HUES64 (cell line): ENCODE measurements around the gene GDI1.

ENCODE experiments used
- H3K27ac ChIP-seq: 2 replicates; pipeline ENCODE4 v1.7.0; 2013; ENCODE audit warnings: low read depth, low read length, inconsistent platforms
- H3K27me3 ChIP-seq: 2 replicates; pipeline ENCODE4 v1.6.1; 2013; ENCODE audit warnings: mild to moderate bottlenecking, low read length; ENCODE audit not compliant: insufficient read depth
- H3K36me3 ChIP-seq: 2 replicates; pipeline ENCODE4 v1.6.1; 2013; ENCODE audit warnings: mild to moderate bottlenecking, low read length; ENCODE audit not compliant: insufficient read depth
- H3K4me1 ChIP-seq: 2 replicates; pipeline ENCODE4 v1.6.1; 2013; ENCODE audit warnings: mild to moderate bottlenecking, low read length, moderate library complexity; ENCODE audit not compliant: insufficient read depth
- H3K4me3 ChIP-seq: 2 replicates; pipeline ENCODE4 v1.5.1; 2013; ENCODE audit warnings: mild to moderate bottlenecking, low read length, moderate library complexity
- H3K9ac ChIP-seq: 2 replicates; pipeline ENCODE4 v1.6.1; 2013; ENCODE audit warnings: mild to moderate bottlenecking, low read depth, low read length
- H3K9me3 ChIP-seq: 2 replicates; pipeline ENCODE4 v1.6.1; 2013; ENCODE audit warnings: low read depth, low read length; ENCODE audit not compliant: insufficient read depth
- WGBS: fragments of 150-250, 120-280 bp; methylation state at CpG from one replicate; pipeline ENCODE4 v1.1.7; 2013; ENCODE audit warnings: missing lambda C conversion rate; 5-methylcytosine and 5-hydroxymethylcytosine counted together

GDI1 gene

GRCh38 chrX:154457491-154458115 lies 20.6 kb downstream of the GDI1 start:
- Histone ChIP-seq H3K27me3 (0 out of 2 replicates have a peak, but pooled peaks cover 2% of the 10 kb centered on the region), H3K4me3 (peak overlapping the region; percentile 71), H3K9ac (peak overlapping the region; percentile 76), H3K36me3 (peaks cover 13% of the 10 kb centered on the region; the same call in 1 of the 2 replicates), H3K4me1 (no peaks in the 10 kb centered on the region), H3K9me3 (no peaks in the 10 kb centered on the region), H3K27ac (no peak overlapping the region)
- WGBS, result 4% methylated on average over 65 of the region's 65 CpGs

GRCh38 chrX:154458116-154458953 lies 21.4 kb downstream of the GDI1 start, which contains the start of gene PLXNA3:
TSS of gene PLXNA3 (plus strand) at chrX:154458281. CDS start at chrX:154460184, 1,903 bp downstream.
- WGBS, result under 1% methylated on average over 84 of the region's 88 CpGs
- no peak within 1 kb of the TSS for H3K27ac ChIP-seq

GRCh38 chrX:154458954-154459778 lies 22.2 kb downstream of the GDI1 start:
- Histone ChIP-seq H3K9ac (peak overlapping the region; percentile 61; the same call in 1 of the 2 replicates), H3K4me3 (peak overlapping the region; percentile 71), H3K4me1 (no peaks in the 10 kb centered on the region), H3K9me3 (no peaks in the 10 kb centered on the region), H3K36me3 (peaks cover 22% of the 10 kb centered on the region), H3K27ac (no peak overlapping the region), H3K27me3 (0 out of 2 replicates have a peak, but pooled peaks cover 2% of the 10 kb centered on the region)
- WGBS, result 52% methylated on average over 12 of the region's 15 CpGs

More at GRCh38 chrX:154458116-154458953, 21.4 kb downstream of the GDI1 start, which contains the start of gene PLXNA3:
- Histone ChIP-seq H3K9ac (peak within 1 kb of the TSS; percentile 76), H3K36me3 (peaks cover 18% of the 10 kb centered on the region), H3K27me3 (0 out of 2 replicates have a peak, but pooled peaks cover 2% of the 10 kb centered on the region), H3K4me1 (no peaks in the 10 kb centered on the region), H3K9me3 (no peaks in the 10 kb centered on the region), H3K4me3 (peak within 1 kb of the TSS; percentile 71)

GRCh38 chrX:154459832-154460231 lies 22.9 kb downstream of the GDI1 start:
- Histone ChIP-seq H3K4me1 (no peaks in the 10 kb centered on the region), H3K4me3 (0 out of 2 replicates have a peak overlapping the region, but pooled peaks have one; percentile 35), H3K9ac (no peak overlapping the region), H3K27me3 (0 out of 2 replicates have a peak, but pooled peaks cover 2% of the 10 kb centered on the region), H3K36me3 (peaks cover 25% of the 10 kb centered on the region), H3K9me3 (no peaks in the 10 kb centered on the region), H3K27ac (no peak overlapping the region)
- 86% methylated on average over 9 of the region's 14 CpGs for WGBS

- 0 out of 2 replicates have a peak, but pooled peaks cover 2% of the 10 kb centered on the region for H3K27me3 ChIP-seq
- H3K9ac ChIP-seq, result no peak overlapping the region
- 92% methylated on average over 26 of the region's 26 CpGs for WGBS
- no peak overlapping the region for H3K4me3 ChIP-seq
- no peaks in the 10 kb centered on the region for H3K4me1 ChIP-seq
- H3K27ac ChIP-seq, result no peak overlapping the region
- peaks cover 25% of the 10 kb centered on the region for H3K36me3 ChIP-seq
- no peaks in the 10 kb centered on the region for H3K9me3 ChIP-seq
Observed at GRCh38 chrX:154460326-154460725, 23.4 kb downstream of the GDI1 start.

- H3K4me3 ChIP-seq, result no peak overlapping the region
- H3K27me3 ChIP-seq, result no peaks in the 10 kb centered on the region
- WGBS, result 96% methylated on average over 8 of the region's 8 CpGs
- H3K9me3 ChIP-seq, result no peaks in the 10 kb centered on the region
- H3K36me3 ChIP-seq, result peaks cover 31% of the 10 kb centered on the region
- H3K4me1 ChIP-seq, result no peaks in the 10 kb centered on the region
- H3K9ac ChIP-seq, result no peak overlapping the region
- H3K27ac ChIP-seq, result no peak overlapping the region
Observed at GRCh38 chrX:154462396-154462795, 25.4 kb downstream of the GDI1 start.

- no peak overlapping the region for H3K9ac ChIP-seq
- H3K27ac ChIP-seq, result no peak overlapping the region
- H3K27me3 ChIP-seq, result no peaks in the 10 kb centered on the region
- no peaks in the 10 kb centered on the region for H3K4me1 ChIP-seq
- H3K4me3 ChIP-seq, result no peak overlapping the region
- H3K36me3 ChIP-seq, result peaks cover 36% of the 10 kb centered on the region
- no peaks in the 10 kb centered on the region for H3K9me3 ChIP-seq
- WGBS, result 95% methylated on average over 36 of the region's 36 CpGs
Observed at GRCh38 chrX:154463611-154464220, 26.8 kb downstream of the GDI1 start.

GRCh38 chrX:154464806-154465365 lies 27.9 kb downstream of the GDI1 start:
- Histone ChIP-seq H3K27me3 (no peaks in the 10 kb centered on the region), H3K9ac (no peak overlapping the region), H3K4me1 (no peaks in the 10 kb centered on the region), H3K27ac (no peak overlapping the region), H3K9me3 (no peaks in the 10 kb centered on the region), H3K36me3 (peaks cover 44% of the 10 kb centered on the region), H3K4me3 (no peak overlapping the region)
- WGBS, result 94% methylated on average over 28 of the region's 28 CpGs

GRCh38 chrX:154465601-154466000 lies 28.6 kb downstream of the GDI1 start:
- Histone ChIP-seq H3K27ac (no peak overlapping the region), H3K9ac (no peak overlapping the region), H3K36me3 (peaks cover 50% of the 10 kb centered on the region), H3K27me3 (no peaks in the 10 kb centered on the region), H3K9me3 (no peaks in the 10 kb centered on the region), H3K4me1 (no peaks in the 10 kb centered on the region), H3K4me3 (no peak overlapping the region)
- WGBS, result 89% methylated on average over 14 of the region's 14 CpGs

GRCh38 chrX:154466036-154466435 lies 29.1 kb downstream of the GDI1 start:
- 95% methylated on average over 32 of the region's 32 CpGs for WGBS
- H3K9ac ChIP-seq, result no peak overlapping the region
- no peak overlapping the region for H3K27ac ChIP-seq
- no peaks in the 10 kb centered on the region for H3K9me3 ChIP-seq
- H3K4me1 ChIP-seq, result no peaks in the 10 kb centered on the region
- no peak overlapping the region for H3K4me3 ChIP-seq
- no peaks in the 10 kb centered on the region for H3K27me3 ChIP-seq
- H3K36me3 ChIP-seq, result peaks cover 53% of the 10 kb centered on the region
